Tibial nerve (tissue), 4 donors: ENCODE data around the gene CD58. TPM values are rescaled to one million over a fixed set of nuclear protein-coding genes. Genes with fewer than 3 reads are reported as not detected.

ENCODE experiments used
- DNase-seq, 2 donors: peaks; one replicate each; pipeline ENCODE4 v3.0.0-alpha.2; 2019; ENCODE audit warnings: low spot score in 2 of 2
- H3K27ac ChIP-seq, 4 donors: fragments of 200-600 bp; sonication (generic) in 3 of 4; one replicate each; pipeline ENCODE4 v1.5.1; 2017 to 2019; ENCODE audit warnings: mild to moderate bottlenecking in 1 of 4
- H3K27me3 ChIP-seq, 2 donors: fragments of 200-600 bp; sonication (generic) in 1 of 2; one replicate each; pipeline versions ENCODE4 v1.5.1 to v1.6.0; 2017 to 2019
- H3K36me3 ChIP-seq, 3 donors: fragments of 200-600 bp; sonication (generic); one replicate each; pipeline ENCODE4 v1.5.1; 2018 to 2019
- H3K4me1 ChIP-seq, 4 donors: fragments of 200-600 bp; sonication (generic) in 3 of 4; one replicate each; pipeline ENCODE4 v1.5.1; 2017 to 2019
- H3K4me3 ChIP-seq, 4 donors: fragments of 200-600 bp; sonication (generic) in 3 of 4; one replicate each; pipeline ENCODE4 v1.5.1; 2017 to 2019; ENCODE audit warnings: mild to moderate bottlenecking in 1 of 4, moderate library complexity in 1 of 4
- H3K9me3 ChIP-seq, 4 donors: fragments of 200-600 bp; sonication (generic) in 3 of 4; one replicate each; pipeline ENCODE4 v1.5.1; 2017 to 2019
- CTCF ChIP-seq, 5 experiments: fragments of 200-600 bp in 3 of 5; fragments of 450-650 bp in 2 of 5; sonication (generic) in 3 of 5; IDR thresholded peaks; one replicate each; pipeline ENCODE4 v1.5.1; 2016 to 2019; ENCODE audit warnings: antibody characterized with exemption in 5 of 5, mild to moderate bottlenecking in 3 of 5, moderate library complexity in 2 of 5
- EP300 ChIP-seq, 2 donors: sonication (generic); formaldehyde crosslinking; IDR thresholded peaks; one replicate each; pipeline ENCODE4 v1.6.1; 2017; ENCODE audit warnings: antibody characterized with exemption in 2 of 2, mild to moderate bottlenecking in 1 of 2
- POLR2A ChIP-seq, 2 donors: fragments of 450-650 bp; IDR thresholded peaks; one replicate each; pipeline ENCODE4 v1.6.1; 2017; ENCODE audit warnings: antibody characterized with exemption in 2 of 2, mild to moderate bottlenecking in 2 of 2, moderate library complexity in 2 of 2
- WGBS, 2 donors: methylation state at CpG; one replicate each; pipeline ENCODE4 v1.1.5; 2018; 5-methylcytosine and 5-hydroxymethylcytosine counted together
- total RNA-seq, 4 donors: library from RNA; depleted of rRNA; stranded (reverse); fragments of >200 nt; gene quantifications; one replicate each; pipeline ENCODE4 v1.1.0, GENCODE V29; 2016

Gene CD58
- total RNA-seq, 4 donors from 2014 or later, result 15.9 to 36.0 (median 21.8) TPM

GRCh38 chr1:116559304-116559761 lies 11.5 kb downstream of the CD58 start:
- Histone ChIP-seq H3K27me3 (no peaks in the 10 kb centered on the region), H3K4me1 (peaks cover 0 to 9% (median 2%) of the 10 kb centered on the region in 4 donors), H3K9me3 (peaks cover 0 to 8% (median 0%) of the 10 kb centered on the region in 4 donors), H3K27ac (no peak overlapping the region), H3K36me3 (peaks cover 0 to 19% (median 0%) of the 10 kb centered on the region in 3 donors), H3K4me3 (no peak overlapping the region)
- no peak for DNase-seq
- 88 to 91% methylated on average over 8 of the region's 8 CpGs for WGBS, 2 donors
- TF ChIP-seq CTCF (IDR thresholded peaks at IDR 0.05), result no peak
- TF ChIP-seq EP300 (IDR thresholded peaks at IDR 0.05), result no peak

GRCh38 chr1:116558571-116558970 lies 12.3 kb downstream of the CD58 start:
- TF ChIP-seq POLR2A (IDR thresholded peaks at IDR 0.05) (no peak), CTCF (IDR thresholded peaks at IDR 0.05) (no peak), EP300 (IDR thresholded peaks at IDR 0.05) (no peak)
- Histone ChIP-seq H3K4me1 (peaks cover 0 to 9% (median 2%) of the 10 kb centered on the region in 4 donors), H3K27ac (no peak overlapping the region), H3K9me3 (peaks cover 0 to under 1% (median 0%) of the 10 kb centered on the region in 4 donors), H3K27me3 (no peaks in the 10 kb centered on the region), H3K36me3 (peaks cover 0 to 11% (median 0%) of the 10 kb centered on the region in 3 donors), H3K4me3 (no peak overlapping the region)
- no peak for DNase-seq
- WGBS, 2 donors, result 91 to 100% methylated on average over 1 of the region's 1 CpG

GRCh38 chr1:116558140-116558549 lies 12.7 kb downstream of the CD58 start:
- H3K27me3 ChIP-seq, result no peaks in the 10 kb centered on the region
- no peak for TF ChIP-seq EP300 (IDR thresholded peaks at IDR 0.05)
- TF ChIP-seq POLR2A (IDR thresholded peaks at IDR 0.05), result no peak
- TF ChIP-seq CTCF (IDR thresholded peaks at IDR 0.05), result no peak
- peaks cover 0 to 7% (median 0%) of the 10 kb centered on the region in 3 donors for H3K36me3 ChIP-seq
- DNase-seq, result no peak
- H3K27ac ChIP-seq, result no peak overlapping the region
- peaks cover 0 to 9% (median 4%) of the 10 kb centered on the region in 4 donors for H3K4me1 ChIP-seq
- 91 to 94% methylated on average over 4 of the region's 4 CpGs for WGBS, 2 donors
- H3K4me3 ChIP-seq, result no peak overlapping the region
- H3K9me3 ChIP-seq, result no peaks in the 10 kb centered on the region

- 92 to 93% methylated on average over 4 of the region's 4 CpGs for WGBS, 2 donors
- DNase-seq, result no peak
Measured at GRCh38 chr1:116557323-116557878, 13.4 kb downstream of the CD58 start.

More at GRCh38 chr1:116557323-116557878, 13.4 kb downstream of the CD58 start:
- Histone ChIP-seq H3K4me3 (no peak overlapping the region), H3K4me1 (peaks cover 0 to 9% (median 4%) of the 10 kb centered on the region in 4 donors), H3K36me3 (peaks cover 0 to 1% (median 0%) of the 10 kb centered on the region in 3 donors), H3K27me3 (no peaks in the 10 kb centered on the region), H3K9me3 (no peaks in the 10 kb centered on the region), H3K27ac (no peak overlapping the region)
- no peak for TF ChIP-seq EP300 (IDR thresholded peaks at IDR 0.05)
- TF ChIP-seq CTCF (IDR thresholded peaks at IDR 0.05), result no peak
- TF ChIP-seq POLR2A (IDR thresholded peaks at IDR 0.05), result no peak
